ENCODE measurements around the gene OIP5.
"Not testable (repeated sequence)": the region's sequence is repeated elsewhere in the genome, so short reads cannot be mapped to it uniquely, and the experiment has no call there.

Gene OIP5

DNA sequence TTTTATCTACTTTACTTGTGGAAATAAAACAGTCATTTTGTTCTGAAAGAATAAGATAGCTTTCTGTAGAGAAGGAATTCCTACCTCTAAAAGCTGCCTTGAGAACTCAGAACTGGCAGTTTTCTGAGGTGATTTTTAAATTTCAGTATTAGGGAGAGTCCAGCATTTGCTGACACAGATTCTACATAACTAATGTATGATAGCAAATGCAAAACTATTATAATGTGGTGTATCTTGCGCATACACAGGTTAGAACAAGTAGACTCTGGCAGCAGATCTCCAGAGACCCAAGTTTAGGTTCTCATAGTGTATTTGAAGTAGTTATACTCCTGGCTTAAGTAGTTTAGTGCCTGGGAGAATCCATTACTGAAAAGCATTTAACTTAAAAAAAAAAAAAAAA, 30.8 kb downstream of the OIP5 start:
- DNase-seq (ENCODE audit: low spot score) = no peak

DNA sequence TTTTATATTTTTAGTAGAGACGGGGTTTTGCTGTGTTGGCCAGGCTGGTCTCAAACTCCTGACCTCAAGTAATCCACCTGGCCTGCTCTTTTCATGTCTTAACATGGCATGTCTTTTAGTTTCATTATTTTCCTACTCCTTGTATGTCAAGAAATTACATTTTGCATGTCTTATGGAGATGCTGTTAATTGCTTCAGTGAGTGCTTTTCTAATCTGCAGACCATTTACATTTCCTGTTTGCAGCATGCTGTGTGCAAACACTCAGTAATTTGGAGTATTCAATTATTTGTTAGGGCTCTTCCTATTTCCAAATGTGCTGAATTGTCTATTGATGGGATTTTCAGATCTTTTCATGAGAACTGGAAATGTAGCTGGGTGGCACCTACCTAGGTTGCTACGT, 31.3 kb downstream of the OIP5 start:
- DNase-seq (ENCODE audit: low spot score) = not testable (repeated sequence)

DNA sequence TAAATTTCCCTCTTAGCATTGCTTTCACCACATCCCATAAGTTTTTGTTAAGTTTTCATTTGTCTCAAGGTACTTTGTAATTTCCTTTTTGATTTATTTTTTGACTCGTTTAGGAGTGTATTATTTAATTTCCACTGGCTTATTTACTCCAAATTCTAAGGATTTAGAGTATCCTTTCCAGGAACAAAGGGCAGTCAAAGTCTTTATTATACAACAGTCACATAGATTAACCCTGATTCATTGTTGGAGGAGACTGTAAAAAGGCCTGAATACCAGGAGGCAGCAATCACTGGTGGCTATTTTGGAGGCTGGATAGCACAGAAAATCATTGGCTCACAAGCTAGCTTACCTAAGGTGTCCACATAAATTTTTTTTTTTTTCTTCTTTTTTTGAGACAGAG, 39.9 kb downstream of the OIP5 start:
- DNase-seq (ENCODE audit: low spot score) = no peak

DNA sequence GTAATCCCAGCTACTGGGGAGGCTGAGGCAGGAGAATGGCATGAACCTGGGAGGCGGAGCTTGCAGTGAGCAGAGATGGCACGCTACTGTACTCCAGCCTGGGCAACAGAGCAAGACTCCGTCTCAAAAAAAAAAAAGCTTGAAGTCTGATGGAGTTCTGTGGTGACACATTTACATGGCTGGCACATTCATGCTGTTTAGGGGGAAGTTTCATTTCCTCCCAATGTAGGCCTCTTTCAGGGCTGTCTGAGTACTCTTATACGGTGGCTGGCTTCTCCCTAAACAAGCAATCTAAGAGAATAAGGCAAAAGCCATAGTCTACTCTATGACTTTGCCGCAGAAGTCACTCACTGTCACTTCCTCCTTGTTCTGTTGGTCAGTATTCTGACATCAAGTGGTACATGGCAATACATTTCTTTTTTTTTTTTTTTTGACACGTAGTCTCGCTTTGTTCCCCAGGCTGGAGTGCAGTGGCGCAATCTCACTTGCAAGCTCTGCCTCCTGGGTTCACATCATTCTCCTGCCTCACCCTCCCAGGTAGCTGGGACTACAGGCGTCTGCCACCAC, 41.2 kb downstream of the OIP5 start:
- DNase-seq (ENCODE audit: low spot score) = no peak

DNA sequence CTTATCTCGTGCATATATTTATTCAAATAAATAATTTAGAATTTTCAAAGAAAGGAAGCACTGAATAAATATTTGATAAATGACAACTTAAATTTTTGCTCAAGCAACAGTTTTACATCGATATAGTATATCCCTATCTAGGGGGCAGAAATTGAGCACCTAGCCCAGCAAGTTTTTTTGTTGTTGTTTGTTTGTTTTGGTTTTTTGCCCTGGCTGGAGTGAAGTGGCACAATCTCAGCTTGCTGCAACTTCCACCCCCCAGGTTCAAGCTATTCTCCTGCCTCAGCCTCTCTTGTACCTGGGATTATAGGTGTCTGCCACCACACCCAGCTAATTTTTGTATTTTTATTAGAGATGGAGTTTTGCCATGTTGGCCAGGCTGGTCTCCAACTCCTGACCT, 42.4 kb downstream of the OIP5 start:
- DNase-seq (ENCODE audit: low spot score) = no peak

GRCh38 chr15:41288464-41288863, 43.9 kb downstream of the OIP5 start:
- no peak for DNase-seq (ENCODE audit: low spot score)

DNA sequence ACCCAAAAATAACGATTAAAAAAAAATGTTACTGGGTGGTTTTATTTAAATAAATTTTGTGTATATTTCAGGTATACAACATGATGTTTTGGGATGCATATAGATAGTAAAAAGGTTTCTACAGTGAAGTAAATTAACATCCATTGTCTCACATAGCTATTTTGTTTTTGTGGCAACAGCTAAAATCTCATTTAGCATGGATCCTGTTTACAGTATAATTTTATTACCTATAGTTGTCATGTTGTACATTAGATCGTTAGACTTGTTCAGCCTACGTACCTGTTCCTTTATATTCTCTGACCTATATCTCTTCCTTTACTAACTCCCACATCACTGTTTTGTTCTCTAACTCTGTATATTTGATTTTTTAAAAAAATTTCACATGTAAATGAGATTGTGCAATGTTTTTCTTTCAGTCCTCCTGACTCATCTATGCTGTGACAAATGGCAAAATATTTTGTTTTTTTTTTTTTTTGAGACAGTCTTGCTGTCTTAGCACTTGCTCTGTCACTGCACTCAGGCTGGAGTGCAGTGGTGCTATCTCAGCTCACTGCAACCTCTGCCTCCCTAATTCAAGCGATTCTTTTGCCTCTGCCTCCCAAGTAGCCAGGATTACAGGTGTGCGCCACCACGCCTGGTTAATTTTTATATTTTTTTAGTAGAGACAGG, 45.6 kb downstream of the OIP5 start:
- no peak for DNase-seq (ENCODE audit: low spot score)

DNA sequence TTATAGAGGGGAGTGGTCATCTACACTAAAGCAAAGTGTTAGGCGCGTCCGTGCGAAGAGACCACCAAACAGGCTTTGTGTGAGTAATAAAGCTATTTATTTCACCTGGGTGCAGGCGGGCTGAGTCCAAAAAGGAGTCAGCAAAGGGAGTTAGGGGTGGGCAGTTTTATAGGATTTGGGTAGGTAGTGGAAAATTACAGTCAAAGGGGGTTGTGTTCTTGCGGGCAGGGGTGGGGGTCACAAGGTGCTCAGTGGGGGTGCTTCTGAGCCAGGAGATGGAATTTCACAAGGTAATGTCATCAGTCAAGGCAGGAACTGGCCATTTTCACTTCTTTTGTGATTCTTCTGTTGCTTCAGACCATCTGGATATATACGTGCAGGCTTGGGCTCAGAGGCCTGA, 47.1 kb downstream of the OIP5 start:
- no peak for DNase-seq (ENCODE audit: low spot score)

GRCh38 chr15:41284427-41285177, 47.8 kb downstream of the OIP5 start:
- no peak for DNase-seq (ENCODE audit: low spot score)

DNA sequence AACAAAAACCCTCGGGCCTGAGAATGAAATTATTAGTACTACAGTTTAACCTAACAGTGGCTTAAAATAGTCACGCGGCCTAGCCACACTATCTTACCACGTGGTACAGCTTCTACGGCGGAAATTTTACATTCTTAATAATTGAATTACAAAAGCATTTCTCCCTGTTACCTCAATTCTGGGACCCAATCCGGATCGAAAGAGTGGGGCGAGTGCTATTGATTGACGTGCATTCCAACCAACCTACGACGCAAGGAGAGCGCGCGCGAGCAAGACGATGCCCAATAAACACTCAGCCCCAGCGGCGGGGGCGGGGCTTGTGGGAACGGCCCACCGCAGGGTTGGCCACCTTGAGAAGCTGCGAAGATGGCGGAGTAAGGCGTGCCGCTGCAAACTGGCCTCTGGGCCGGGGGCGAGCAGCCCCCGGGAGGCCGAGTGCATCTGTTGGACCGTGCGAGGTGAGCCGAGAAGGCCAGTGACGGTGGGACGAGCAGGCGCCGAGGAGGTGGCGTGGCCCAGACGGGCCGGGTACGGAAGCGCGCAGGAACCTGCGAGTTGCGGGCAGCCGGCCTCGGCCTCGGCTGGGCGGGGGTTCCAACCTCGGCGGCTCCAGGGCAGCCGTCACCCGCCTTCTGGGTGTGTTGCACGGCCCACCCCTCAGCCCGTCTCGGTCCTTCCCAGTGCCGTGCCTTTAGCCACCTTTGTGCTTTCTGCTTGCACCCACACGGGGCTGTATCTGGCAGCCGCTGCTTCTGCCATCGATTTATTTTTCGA, 48.6 kb downstream of the OIP5 start:
- peak; percentile 97 for DNase-seq (ENCODE audit: low spot score)

DNA sequence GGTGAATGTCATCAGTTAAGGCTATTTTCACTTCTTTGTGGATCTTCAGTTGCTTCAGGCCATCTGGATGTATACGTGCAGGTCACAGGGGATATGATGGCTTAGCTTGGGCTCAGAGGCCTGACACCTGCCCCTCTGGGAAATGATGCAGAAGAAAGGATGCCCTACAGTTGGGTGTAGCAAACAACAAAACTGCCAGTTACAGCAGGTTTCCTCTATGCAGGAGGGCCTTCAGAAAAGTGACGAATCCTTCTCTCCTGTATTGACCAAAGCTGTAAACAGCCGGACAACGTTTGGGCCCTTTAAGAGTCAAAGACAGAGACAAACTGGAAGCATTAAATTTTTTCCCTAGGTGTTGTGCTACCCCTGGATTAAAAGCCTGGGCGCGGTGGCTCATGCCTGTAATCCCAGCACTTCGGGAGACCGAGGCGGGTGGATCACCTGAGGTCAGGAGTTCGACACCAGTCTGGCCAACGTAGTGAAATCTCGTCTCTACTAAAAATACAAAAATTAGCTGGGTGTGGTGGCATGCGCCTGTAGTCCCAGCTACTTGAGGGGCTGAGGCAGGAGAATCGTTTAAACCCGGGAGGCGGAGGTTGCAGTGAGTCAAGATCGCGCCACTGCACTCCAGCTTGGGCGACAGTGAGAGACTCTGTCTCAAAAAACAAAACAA, 49.3 kb downstream of the OIP5 start:
- DNase-seq (ENCODE audit: low spot score) = not testable (repeated sequence)

DNA sequence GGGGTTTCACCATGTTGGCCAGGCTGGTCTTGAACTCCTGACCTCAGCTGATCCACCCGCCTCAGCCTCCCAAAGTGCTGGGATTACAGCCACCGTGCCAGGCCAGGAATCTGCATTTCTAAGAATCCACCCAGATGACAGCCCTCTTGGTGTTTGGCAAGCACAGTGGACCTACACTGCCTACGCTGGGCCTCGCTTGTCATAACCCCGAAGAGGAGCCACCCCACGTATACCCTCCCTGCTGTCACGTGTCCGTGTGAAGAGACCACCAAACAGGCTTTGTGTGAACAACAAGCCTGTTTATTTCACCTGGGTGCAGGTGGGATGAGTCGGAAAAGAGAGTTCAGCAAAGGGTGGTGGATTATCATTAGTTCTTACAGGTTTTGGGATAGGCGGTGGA, 50.0 kb downstream of the OIP5 start:
- not testable (repeated sequence) for DNase-seq (ENCODE audit: low spot score)

DNA sequence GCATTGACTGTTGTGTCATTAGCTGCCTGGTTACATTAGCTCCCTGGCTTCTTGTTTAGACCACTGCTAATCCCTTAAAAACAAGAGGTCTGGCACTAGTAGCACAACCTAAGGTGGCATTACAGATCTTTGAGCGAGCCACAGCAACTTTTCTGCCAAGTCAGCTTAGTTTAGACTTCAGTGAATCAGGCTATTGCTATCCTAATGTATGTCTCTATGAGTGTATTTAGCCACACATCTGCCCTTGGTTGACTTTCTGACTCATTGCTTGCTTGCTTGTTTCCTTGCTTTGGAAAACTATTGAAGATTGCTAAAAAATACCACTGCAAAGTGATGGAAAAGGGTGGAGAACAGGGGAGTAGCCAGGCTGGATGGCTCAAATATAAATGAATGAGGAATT, 51.2 kb downstream of the OIP5 start:
- DNase-seq (ENCODE audit: low spot score) = no peak

- DNase-seq (ENCODE audit: low spot score) = no peak
Observed at GRCh38 chr15:41279535-41280283, 52.7 kb downstream of the OIP5 start.

DNA sequence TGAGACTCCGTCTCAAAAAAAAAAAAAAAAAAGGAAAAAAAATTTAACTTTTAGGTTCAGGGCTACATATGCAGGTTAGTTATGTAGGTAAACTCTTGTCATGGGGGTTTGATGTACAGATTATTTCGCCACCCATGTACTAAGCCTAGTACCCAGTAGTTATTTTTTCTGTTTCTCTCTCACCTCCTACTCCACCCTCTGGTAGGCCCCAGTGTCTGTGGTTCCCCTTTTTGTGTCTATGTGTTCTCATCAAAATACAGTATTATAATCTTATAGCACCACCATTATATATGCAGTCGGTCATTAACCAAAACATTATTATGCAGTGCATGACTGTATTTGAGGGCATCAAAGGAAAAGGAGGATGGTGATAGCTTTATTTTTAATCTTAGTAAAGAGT, 54.1 kb downstream of the OIP5 start:
- no peak for DNase-seq (ENCODE audit: low spot score)

GRCh38 chr15:41276831-41277230, 55.6 kb downstream of the OIP5 start:
- no peak for DNase-seq (ENCODE audit: low spot score)

GRCh38 chr15:41269887-41270286, 62.5 kb downstream of the OIP5 start:
- no peak for DNase-seq (ENCODE audit: low spot score)

GRCh38 chr15:41263891-41264351, 68.5 kb downstream of the OIP5 start:
- DNase-seq (ENCODE audit: low spot score) = no peak

DNA sequence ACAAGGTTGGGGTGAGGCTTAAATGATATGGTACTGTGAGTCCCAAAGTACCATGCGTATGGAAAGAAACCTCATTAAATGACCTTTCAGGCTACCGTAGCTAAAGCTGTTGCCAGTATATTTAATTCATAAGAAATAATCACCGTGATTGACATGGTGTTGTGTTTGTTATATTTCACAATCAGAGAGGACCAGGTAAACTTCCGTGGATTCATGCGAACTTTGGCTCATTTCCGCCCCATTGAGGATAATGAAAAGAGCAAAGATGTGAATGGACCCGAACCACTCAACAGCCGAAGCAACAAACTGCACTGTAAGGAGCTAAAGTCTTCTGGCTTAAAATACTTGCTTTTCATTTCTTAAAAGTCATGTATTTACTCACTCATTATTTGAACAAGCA, 69.8 kb downstream of the OIP5 start:
- DNase-seq (ENCODE audit: low spot score) = no peak

DNA sequence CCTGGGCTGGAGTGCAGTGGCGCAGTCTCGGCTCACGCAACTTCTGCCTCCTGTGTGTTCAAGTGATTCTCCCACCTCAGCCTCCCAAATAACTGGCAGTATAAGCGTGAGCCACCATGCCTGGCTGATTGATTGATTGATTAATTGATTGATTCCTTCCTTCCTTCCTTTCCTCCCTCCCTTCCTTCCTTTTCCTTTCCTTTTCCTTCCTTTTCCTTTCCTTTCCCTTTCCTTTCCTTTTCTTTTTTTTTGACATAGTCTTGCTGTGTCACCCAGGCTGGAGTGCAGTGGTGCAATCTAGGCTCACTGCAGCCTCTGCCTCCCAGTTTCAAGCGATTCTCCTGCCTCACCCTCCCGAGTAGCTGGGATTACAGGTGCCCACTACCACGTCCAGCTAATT, 71.5 kb downstream of the OIP5 start:
- not testable (repeated sequence) for DNase-seq (ENCODE audit: low spot score)

GRCh38 chr15:41259546-41260189, 72.7 kb downstream of the OIP5 start:
- DNase-seq (ENCODE audit: low spot score) = no peak

All from left forelimb (tissue), 1 donor.